Retinal pigment epithelial cell (primary cell): ENCODE measurements around the gene KCNK5.

Source experiments
- DNase-seq: peaks from one replicate; pipeline ENCODE4 v3.0.0-alpha.2; 2010; ENCODE audit warnings: low read depth
- H3K4me3 ChIP-seq: 2 replicates; pipeline ENCODE4 v1.5.1; 2011; ENCODE audit warnings: mild to moderate bottlenecking, low read length, control low read depth, moderate library complexity
- CTCF ChIP-seq: conservative IDR thresholded peaks from 2 replicates; pipeline ENCODE4 v1.5.1; 2011; ENCODE audit warnings: low read depth, low read length, control low read depth, inconsistent platforms

The KCNK5 gene

GRCh38 chr6:39256294-39256940 lies 27.1 kb upstream of the KCNK5 start:
- TF ChIP-seq CTCF, result no peak

GRCh38 chr6:39254999-39255535 lies 25.8 kb upstream of the KCNK5 start:
- H3K4me3 ChIP-seq, result no peak overlapping the region
- DNase-seq, result no peak
- no peak for TF ChIP-seq CTCF

More at GRCh38 chr6:39256294-39256940, 27.1 kb upstream of the KCNK5 start:
- DNase-seq, result no peak
- no peak overlapping the region for H3K4me3 ChIP-seq

DNA sequence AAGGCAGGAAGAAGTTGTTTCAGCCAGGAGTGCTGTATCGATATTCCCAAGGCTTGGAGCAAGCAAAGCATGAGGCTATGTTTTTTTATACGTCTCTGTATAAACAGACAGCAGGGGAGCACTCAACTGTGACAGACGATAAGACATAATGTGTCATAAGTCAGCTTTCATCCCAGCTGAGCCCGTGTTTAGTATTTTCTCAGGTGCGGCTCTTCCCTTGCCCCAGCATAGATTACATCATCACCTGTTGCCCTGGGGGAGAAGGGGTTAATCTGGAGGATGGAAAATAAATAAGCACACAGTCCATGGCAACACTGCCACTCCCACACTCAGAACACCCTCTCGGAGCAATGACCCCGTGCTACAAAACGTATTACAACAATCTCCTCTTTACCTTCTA lies 22.1 kb upstream of the KCNK5 start:
- no peak for DNase-seq
- no peak for TF ChIP-seq CTCF
- no peak overlapping the region for H3K4me3 ChIP-seq

GRCh38 chr6:39250507-39250906 lies 21.2 kb upstream of the KCNK5 start:
- no peak overlapping the region for H3K4me3 ChIP-seq
- TF ChIP-seq CTCF, result no peak
- no peak for DNase-seq

GRCh38 chr6:39249278-39249677 lies 20.0 kb upstream of the KCNK5 start:
- no peak for TF ChIP-seq CTCF
- H3K4me3 ChIP-seq, result no peak overlapping the region
- DNase-seq, result no peak

DNA sequence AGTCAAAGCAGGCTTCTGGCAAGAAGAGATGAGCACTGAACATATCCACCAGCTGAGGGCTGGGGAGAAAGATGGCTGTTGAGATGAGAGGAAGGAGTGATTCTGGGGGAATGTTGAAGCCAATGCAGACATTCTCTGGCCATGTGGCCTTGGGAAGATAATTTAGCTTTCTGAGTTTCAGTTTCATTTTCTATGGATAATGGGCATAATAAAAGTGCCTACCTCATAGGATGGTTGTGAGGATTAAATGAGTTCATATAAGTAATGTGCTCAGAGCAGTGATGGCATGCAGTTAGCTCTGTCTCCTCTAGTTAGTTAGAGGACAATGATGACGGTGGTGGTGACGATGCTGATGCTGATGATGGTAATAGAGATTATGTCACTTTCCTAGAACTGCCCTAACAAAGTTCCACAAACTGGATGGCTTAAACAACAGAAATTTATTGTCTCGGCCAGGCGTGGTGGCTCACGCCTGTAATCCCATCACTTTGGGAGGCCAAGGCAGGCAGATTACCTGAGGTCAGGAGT lies 18.5 kb upstream of the KCNK5 start:
- no peak for DNase-seq
- H3K4me3 ChIP-seq, result no peak overlapping the region
- TF ChIP-seq CTCF, result no peak

DNA sequence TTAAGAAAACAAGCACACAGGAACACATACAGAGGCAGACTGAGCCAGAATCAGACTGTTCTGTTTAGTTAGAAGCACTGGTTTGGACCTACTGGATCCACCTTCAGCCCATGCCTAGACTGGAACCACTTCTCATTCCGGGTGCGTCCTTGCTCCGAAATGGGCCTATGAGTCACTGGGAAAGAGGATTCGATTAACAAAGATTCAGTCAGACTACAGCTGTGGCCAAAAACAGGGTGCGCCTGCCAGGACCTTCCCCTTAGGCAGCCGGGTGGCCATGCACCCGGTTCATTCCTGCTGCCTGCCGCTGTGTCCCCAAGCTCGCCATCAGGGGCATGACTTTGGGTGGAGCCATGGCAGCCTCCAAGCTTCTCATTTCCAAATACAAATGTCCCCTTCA lies 14.5 kb upstream of the KCNK5 start:
- no peak overlapping the region for H3K4me3 ChIP-seq
- TF ChIP-seq CTCF, result no peak
- DNase-seq, result no peak
